SK-MEL-5 (cell line): ENCODE results near the gene DEPP1. TPM values are rescaled to one million over a fixed set of nuclear protein-coding genes. Genes with fewer than 3 reads are reported as not detected.

Source experiments
- DNase-seq: peaks from one replicate; pipeline ENCODE4 v3.0.0-alpha.2; 2016; ENCODE audit warnings: low read depth, low spot score
- in situ Hi-C: cut with HindIII; loops from 2 replicates; pipeline ENCODE4 v1.10.0; 2016; ENCODE audit warnings: low sequenced_read_pairs, high pct_unique_total_duplicates, low pct_unique_long_range_greater_than_20kb
- total RNA-seq: library from RNA; depleted of rRNA; stranded (reverse); fragments of >200 nt; shearing (Covaris generic); gene quantifications from 2 replicates; pipeline ENCODE4 v1.2.3, GENCODE V29; 2014

The DEPP1 gene
- total RNA-seq, 1 experiment from 2014 or later: 0.71 TPM

DNA sequence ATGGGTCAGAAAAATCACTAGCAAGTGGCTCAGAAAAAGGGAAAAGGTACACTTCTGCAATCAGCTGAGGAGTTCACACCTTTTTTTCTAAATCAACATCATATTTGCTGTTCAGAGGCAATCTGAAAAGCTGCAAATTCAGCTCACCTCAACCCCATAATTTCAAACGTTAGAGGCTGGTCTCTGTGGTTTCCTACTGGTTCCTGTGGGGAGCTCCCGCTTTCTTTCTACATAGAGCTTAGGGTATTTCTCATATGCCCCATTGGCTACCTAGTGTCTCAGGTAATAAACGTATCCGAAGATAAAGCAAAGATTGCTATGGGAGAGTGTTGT lies 16.9 kb upstream of the DEPP1 start:
- no peak for DNase-seq
- in situ Hi-C loops: no loop called here

DNA sequence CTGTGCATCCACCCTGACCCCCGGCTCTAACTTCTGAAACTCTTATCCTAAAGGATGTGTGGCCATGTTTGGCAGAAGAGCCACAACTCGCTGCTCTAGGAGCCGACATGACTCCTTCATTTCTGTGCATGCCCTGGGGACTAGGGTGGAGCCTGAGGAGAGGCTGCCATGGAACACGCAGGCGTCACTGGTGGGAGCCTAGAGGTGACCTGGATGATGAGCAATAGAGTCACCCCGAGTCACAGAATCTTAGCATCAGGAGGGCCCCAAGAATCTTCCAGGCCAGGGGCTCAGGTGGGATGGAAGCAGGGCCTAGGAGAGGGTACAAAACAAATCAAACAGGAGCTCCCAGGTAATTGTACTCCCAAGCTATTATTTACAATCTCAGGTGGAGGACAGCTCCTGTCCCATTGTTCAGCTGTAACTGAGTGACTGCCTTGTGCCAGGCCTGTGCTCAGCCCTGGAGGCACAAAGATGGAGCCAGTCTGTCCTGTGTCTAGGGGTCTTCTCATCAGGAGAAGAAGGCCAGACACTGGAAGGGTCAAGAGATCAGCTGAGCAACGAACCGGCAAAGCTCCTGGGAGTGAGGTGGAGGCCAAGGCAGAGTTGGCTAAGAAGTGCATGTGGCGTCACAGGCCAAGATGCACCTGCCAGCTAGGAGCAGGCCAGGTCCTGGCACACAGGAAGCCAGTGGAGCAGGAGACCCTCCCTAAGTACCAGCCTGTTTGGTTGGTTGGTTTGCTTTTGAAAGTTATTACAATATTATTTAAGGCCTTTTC lies 16.3 kb upstream of the DEPP1 start:
- in situ Hi-C loops: no loop called here
- DNase-seq: no peak

DNA sequence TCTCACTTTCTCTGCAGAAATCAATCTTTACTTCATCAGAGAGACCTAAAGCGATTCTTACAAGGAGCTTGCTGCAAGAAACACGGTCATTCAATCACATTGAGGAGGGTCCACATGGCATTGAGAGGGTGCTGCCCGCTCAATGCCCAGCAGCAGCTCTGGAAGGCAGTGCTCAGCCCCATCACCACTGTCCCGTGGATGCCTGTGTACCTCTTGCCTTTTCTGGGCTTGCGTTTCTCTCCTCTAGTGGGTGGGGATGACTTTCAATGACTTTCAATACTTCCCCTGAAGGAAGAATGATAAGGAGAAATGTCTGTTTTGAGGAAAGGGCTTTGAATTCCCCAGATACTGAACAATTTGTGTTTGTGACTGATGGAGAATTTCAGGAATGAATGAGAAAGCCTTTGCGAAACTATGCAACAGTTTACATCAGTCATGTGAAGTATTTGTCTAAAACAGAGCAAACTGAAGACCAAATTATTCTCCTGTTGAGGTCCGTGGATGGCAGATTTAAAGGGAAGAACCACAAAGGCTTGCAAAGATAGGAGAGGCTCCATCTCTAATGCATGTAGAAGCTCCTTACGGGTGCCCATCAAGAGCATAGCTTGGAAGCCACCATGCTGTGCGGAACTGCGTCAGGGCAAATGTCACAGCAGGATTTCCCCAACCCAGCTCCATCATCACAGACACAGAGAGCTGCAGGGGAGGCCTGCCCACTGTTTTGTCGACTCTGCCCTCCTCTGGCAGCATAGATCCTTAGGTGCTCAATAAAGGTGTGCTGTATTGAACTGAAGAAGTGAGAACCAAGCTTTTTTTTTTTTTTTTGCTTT lies 15.5 kb upstream of the DEPP1 start:
- DNase-seq: peak; percentile 11
- in situ Hi-C loops: no loop called here

DNA sequence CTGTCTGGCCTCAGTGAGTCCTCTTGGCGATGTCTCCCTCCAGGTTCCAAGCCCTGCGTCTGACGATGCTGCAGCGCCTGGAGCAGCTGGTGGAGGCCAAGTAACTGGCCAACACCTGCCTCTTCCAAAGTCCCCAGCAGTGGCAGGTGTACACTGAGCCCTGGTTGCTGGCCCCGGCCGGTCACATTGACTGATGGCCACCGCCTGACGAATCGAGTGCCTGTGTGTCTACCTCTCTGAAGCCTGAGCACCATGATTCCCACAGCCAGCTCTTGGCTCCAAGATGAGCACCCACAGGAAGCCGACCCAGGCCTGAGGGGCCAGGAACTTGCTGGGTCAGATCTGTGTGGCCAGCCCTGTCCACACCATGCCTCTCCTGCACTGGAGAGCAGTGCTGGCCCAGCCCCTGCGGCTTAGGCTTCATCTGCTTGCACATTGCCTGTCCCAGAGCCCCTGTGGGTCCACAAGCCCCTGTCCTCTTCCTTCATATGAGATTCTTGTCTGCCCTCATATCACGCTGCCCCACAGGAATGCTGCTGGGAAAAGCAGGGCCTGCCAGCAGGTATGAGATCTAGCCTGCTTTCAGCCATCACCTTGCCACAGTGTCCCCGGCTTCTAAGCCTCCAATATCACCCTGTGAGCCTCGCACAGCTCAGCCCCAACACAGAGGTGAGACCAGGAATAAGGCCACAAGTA lies 14.8 kb upstream of the DEPP1 start:
- no peak for DNase-seq
- in situ Hi-C loops: no loop called here

DNA sequence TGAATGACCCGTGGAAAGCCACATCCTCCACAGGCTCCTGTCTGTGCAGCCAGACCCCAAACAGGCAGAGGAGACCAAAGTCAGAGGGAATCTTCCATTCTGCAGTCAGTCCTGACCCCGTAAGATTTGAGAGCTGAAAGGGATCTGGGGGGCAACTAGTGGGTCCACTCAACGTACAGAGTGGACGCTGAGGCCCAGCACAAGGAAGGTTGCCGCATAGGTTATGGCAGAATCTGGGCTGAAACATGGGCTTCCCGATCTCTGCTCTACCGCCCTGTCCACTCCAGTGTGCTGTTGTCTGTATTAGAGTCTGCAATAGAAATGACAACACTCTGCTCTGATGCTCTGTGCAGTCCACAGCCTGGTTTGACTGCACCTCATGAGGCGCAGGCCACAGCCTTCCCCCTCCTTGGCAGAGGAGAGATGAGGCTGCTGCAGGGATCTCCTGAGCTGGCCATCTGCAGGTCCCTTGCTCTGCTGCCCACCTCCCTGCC lies 14.2 kb upstream of the DEPP1 start:
- in situ Hi-C loops: no loop called here
- DNase-seq: no peak

DNA sequence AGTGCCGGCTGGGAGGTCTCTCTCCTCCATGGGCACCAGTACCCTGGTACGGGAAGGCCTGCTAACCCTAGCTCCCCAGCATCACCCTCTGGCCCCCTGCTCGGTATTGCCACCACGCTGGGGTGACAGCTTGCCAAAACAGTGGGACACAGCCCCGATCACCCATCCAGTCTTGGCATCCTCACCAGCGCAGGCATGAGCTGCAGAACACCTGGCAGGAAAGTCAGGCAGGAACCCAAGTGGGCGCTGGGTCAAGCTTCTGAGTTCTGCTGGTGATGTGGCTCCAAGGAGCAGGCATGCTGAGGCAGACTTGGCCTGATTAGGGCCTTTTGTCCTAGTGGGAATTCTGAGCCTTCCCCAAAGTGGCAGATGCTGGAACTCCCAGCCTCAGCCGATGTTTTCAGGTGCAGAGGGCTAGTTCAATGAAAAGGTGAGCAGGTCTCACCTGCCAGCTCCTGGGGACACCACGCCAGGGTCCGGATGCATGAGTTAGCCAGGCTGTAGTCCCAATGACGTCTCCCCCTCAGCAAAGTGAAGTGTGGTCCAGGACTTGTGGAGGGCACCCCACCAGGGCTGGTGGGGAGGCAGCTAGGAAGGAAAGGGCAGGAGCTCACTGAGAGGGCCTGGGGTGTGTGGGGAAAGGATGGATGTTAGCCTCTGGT lies 13.6 kb upstream of the DEPP1 start:
- in situ Hi-C loops: no loop called here
- no peak for DNase-seq

DNA sequence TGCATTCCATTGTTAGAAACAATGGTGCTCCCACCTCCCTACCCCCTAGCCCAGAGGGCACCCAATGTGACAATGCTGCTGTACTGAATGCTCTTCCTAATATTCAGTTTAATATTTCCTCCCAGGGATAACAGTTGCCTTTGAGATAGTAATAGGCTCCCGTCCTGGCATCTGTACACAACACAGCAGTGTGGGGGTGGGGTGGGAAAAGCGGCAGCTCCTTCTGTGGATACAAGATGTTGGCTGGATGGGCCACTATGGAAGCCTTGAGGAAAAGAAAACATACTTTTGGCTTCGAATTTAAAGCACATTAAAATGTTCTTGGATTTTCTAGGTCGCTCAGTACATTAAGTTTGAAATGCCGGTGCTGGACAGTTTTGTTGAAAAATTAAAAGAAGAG lies 13.0 kb upstream of the DEPP1 start:
- no peak for DNase-seq
- in situ Hi-C loops: no loop called here

DNA sequence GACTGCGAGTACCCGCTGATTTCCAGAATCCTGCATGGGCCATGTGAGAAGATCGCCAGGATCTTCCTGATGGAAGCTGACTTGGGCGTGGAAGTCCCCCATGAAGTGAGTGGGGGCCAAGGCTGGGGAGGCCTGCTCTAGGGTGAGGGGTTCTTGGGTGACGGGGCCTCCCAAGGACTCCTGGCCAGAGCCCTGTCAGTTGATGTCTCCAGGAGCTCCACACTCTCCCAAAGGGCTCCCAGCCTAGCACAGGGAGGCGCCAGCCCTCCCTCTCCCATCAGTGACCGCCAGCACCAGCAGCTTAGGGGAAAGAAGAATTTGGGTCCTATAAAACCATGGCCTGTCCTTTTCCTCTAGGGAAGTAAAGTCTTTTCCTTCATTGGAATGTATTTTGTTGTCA lies 12.4 kb upstream of the DEPP1 start:
- in situ Hi-C loops: no loop called here
- DNase-seq: no peak

DNA sequence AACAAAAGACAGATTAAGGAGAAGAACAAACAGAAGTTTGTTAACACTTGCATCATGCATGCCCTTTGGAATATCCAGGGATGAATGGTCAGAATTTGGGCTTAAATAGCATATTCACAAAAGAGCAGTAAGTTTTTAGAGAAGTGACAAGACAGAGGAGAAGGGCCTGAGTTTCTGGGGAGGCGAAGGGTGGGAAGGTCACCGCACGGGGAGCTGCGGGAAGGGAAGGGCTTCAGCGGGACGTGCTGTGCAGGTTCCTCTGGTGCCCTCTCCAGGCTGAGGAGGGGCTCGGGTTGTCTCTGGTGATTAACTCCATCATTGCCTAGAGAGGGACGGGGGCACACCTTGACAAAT lies 11.7 kb upstream of the DEPP1 start:
- DNase-seq: peak; percentile 39
- in situ Hi-C loops: no loop called here

DNA sequence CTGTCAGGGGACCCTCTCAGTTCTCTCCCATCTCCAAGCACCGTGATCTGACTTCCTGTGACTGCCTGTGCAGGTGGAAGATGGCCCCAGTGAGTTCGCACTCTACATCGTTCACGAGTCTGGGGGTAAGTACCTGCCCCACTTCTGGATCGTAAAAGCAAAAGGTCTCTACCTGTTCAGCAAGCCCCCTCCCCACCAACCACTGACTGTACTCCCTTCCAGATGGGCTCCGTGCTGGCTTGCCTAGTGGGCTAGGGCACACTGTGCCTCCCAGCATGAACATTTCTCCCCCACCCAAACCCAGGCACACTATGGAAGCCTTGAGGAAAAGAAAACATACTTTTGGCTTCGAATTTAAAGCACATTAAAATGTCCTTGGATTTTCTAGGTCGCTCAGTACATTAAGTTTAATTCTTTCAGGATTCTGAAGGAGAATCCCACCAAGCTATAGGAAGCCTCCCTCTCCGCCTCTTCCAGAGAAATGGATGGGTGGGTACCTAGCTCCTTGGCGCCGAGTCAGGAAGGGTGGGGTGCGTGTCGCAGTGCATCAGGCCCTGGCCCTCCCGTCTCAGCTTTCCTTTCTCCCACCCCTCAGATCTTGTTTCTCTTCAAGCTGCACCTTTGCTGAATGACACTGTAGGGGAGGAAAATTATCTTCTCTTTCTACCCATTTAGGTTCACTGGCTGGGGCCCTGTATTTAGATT lies 11.1 kb upstream of the DEPP1 start:
- in situ Hi-C loops: no loop called here
- DNase-seq: no peak

DNA sequence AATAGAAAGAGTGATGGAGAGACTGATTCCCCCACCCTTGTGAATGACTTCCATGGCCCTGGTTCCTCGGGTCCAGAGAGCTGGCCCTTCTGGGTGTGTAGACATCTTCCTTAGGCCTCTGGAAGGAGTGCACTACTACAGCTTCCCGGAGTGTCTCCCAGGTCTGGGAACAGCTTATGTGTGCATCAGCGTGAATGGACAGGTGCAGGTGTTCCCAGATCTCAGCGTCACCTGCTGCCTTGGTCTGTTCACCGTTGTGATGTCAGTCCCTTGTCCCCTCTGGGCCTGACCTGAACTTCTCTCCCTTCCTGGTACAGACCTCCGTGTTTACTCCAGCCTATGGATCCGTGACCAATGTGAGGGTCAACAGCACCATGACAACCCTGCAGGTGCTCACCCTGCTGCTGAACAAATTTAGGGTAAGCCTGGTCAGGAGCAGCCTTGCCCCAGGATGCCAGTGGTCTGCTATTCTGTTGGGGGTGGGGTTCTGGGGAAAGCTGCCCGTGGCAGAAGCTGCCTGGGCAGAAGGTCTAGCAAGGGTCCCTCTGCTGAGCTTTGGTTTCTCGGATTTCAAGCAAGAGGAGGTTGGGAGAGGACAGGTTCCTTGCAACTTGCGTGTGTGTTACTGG lies 10.5 kb upstream of the DEPP1 start:
- in situ Hi-C loops: no loop called here
- no peak for DNase-seq

DNA sequence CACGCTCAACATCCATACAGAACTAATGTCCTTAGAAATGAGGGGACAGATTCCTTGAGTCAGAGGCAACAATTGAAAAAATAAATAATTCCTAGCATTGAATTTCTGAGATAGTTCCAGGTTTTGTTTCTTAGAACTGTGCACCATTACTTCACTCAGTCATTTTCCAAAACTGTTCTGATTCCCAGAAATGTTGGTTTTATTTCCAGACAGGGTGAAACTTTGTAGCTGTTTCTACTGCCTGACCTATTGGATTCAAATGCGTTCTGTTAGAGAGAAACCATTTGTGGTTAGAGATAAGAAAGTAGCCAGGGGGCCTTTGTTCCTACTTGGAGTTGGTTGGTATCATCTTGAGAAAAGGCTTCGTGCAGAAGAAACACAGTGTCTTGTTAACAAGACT lies 8.1 kb upstream of the DEPP1 start:
- no peak for DNase-seq
- in situ Hi-C loops: no loop called here

DNA sequence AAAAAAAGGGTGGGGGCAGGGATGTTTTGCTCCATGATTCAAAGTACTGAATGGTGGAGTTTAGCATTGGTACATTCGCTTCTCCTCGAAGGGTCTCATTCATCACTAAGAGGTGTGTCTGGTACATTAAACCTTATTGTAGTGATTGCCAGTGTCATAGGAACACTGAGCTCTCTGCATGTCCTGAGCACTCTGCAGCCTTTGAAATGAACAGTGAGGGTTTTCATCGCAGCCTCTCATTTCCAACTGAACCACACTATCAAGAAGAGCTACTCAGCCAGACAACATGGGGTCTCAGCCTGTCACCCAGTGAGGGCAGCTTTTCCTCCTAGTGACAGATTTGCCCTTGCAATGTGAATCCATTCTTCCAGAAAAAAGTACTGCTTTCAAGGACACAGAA lies 7.6 kb upstream of the DEPP1 start:
- in situ Hi-C loops: no loop called here
- DNase-seq: no peak

DNA sequence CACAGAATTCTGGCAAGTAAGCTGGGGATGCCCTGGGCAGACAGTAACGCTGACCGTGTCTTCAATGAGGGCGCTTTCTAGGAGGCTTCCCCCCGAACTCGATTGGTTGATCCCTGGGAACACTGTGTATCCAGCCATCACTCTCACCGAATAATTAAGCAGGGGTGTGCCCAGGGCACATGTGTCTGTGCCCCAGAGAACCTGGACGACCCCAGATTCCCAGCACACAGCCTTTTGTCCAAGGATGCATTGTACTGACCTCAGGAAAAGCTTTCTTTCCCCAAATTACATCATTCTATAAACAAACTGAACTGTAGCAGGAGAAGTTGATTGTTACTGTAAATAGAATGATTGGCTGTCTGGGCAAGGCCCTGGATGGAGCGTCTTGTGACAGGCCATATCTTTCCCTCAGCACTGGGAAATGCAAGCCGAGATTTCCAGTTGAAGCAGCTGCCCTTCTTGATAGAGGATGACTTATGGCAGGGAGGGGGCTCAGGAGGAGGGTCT lies 6.6 kb upstream of the DEPP1 start:
- in situ Hi-C loops: no loop called here

DNA sequence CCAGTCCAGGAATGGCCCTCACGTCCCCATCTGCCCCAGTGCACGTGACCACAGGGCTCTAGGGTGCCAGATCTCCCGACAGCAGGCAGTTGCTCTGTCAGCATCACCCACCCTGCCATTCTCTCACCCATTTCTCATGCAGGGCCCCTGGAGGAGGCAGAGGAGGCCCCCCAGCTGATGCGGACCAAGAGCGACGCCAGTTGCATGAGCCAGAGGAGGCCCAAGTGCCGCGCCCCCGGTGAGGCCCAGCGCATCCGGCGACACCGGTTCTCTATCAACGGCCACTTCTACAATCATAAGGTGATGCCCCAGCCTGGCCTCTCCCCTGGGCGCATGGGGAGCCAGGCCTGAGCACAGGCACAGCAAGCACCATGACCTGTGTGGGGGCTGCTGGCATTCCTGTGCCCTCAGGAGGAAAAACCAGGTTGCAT lies 6.1 kb upstream of the DEPP1 start:
- in situ Hi-C loops: no loop called here
- no peak for DNase-seq

More for the DNA sequence above, 6.6 kb upstream of the DEPP1 start:
- no peak for DNase-seq

DNA sequence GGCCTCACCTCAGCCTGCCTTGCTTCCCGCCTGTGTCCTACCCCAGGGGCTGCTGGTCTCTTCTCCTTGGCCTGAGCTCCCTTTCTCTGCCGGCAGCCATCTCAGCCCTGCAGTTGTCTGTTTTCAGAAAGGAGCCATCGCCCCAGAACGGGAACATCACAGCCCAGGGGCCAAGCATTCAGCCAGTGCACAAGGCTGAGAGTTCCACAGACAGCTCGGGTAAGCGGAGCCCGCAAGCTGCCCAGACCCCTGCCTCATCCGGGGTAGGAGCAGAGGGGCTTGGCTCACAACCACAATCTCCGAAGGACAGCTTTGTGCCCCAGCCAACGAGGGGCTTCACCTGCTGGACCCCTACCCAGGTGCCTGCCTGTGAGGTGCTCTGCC lies 5.3 kb upstream of the DEPP1 start:
- no peak for DNase-seq
- in situ Hi-C loops: no loop called here
